ENCODE measurements around the gene LHX2.

The LHX2 gene

GRCh38 chr9:124011460-124012301 is at the start of gene LHX2:
TSS of gene LHX2 (plus strand) at chr9:124011768. CDS start at chr9:124012349, 581 bp downstream.
- intact Hi-C loops (cut with DNase I; ENCODE audit: low total_unique reads), result no loop called here
- H3K36me3 ChIP-seq, result no peaks in the 10 kb centered on the region
- peaks cover 0 to 57% (median 43%) of the 10 kb centered on the region in 4 donors for H3K4me1 ChIP-seq
- no peak within 1 kb of the TSS for H3K27ac ChIP-seq
- peaks cover 35 to 100% of the 10 kb centered on the region in 2 donors for H3K27me3 ChIP-seq
- TF ChIP-seq CTCF (IDR thresholded peaks at IDR 0.05), result no peak
- no peaks in the 10 kb centered on the region for H3K9me3 ChIP-seq
- DNase-seq, result peak in 1 of 2 donors; percentile 62
- peak within 1 kb of the TSS; percentile 26 to 48 for H3K4me3 ChIP-seq

GRCh38 chr9:123964761-123965160 is 46.8 kb upstream of the LHX2 start:
- Histone ChIP-seq H3K4me1 (no peaks in the 10 kb centered on the region), H3K27me3 (peaks cover 0 to 20% of the 10 kb centered on the region in 2 donors), H3K9me3 (no peaks in the 10 kb centered on the region), H3K36me3 (no peaks in the 10 kb centered on the region), H3K4me3 (no peak overlapping the region), H3K27ac (no peak overlapping the region)
- no peak for DNase-seq
- TF ChIP-seq CTCF (IDR thresholded peaks at IDR 0.05), result no peak
- intact Hi-C loops (cut with DNase I; ENCODE audit: low total_unique reads), result no loop called here

- intact Hi-C loops (cut with DNase I; ENCODE audit: low total_unique reads), result no loop called here
- no peak for DNase-seq
- no peaks in the 10 kb centered on the region for H3K4me1 ChIP-seq
- H3K36me3 ChIP-seq, result no peaks in the 10 kb centered on the region
- H3K4me3 ChIP-seq, result no peak overlapping the region
- TF ChIP-seq CTCF (IDR thresholded peaks at IDR 0.05), result no peak
- no peak overlapping the region for H3K27ac ChIP-seq
- peaks cover 0 to 26% of the 10 kb centered on the region in 2 donors for H3K27me3 ChIP-seq
- H3K9me3 ChIP-seq, result no peaks in the 10 kb centered on the region
Measured at GRCh38 chr9:123965801-123966686, 45.5 kb upstream of the LHX2 start.

GRCh38 chr9:123967323-123967722 is 44.2 kb upstream of the LHX2 start:
- DNase-seq, result no peak
- Histone ChIP-seq H3K27ac (no peak overlapping the region), H3K4me1 (no peaks in the 10 kb centered on the region), H3K9me3 (no peaks in the 10 kb centered on the region), H3K27me3 (peaks cover 0 to 26% of the 10 kb centered on the region in 2 donors), H3K36me3 (no peaks in the 10 kb centered on the region), H3K4me3 (no peak overlapping the region)
- TF ChIP-seq CTCF (IDR thresholded peaks at IDR 0.05), result no peak
- intact Hi-C loops (cut with DNase I; ENCODE audit: low total_unique reads), result no loop called here

GRCh38 chr9:123972618-123973017 is 39.0 kb upstream of the LHX2 start:
- no peak overlapping the region for H3K4me3 ChIP-seq
- DNase-seq, result no peak
- intact Hi-C loops (cut with DNase I; ENCODE audit: low total_unique reads), result no loop called here
- no peak overlapping the region for H3K27ac ChIP-seq
- no peaks in the 10 kb centered on the region for H3K9me3 ChIP-seq
- H3K4me1 ChIP-seq, result no peaks in the 10 kb centered on the region
- no peaks in the 10 kb centered on the region for H3K36me3 ChIP-seq
- TF ChIP-seq CTCF (IDR thresholded peaks at IDR 0.05), result no peak
- peaks cover 0 to 22% of the 10 kb centered on the region in 2 donors for H3K27me3 ChIP-seq
